NCI-H345 (cell line): ENCODE measurements around the gene SYT1.

Source experiments
- DNase-seq: peaks from one replicate; lab custom pipeline; 2025; lab: John Stamatoyannopoulos, UW

The SYT1 gene

GRCh38 chr12:79295572-79295971 lies 431.0 kb downstream of the SYT1 start:
- no peak for DNase-seq

- DNase-seq, result no peak
Observed at GRCh38 chr12:79296133-79296532, 431.6 kb downstream of the SYT1 start.

GRCh38 chr12:79296871-79297270 lies 432.3 kb downstream of the SYT1 start:
- DNase-seq, result no peak

- no peak for DNase-seq
Observed at GRCh38 chr12:79298506-79298905, 433.9 kb downstream of the SYT1 start.

GRCh38 chr12:79299447-79300198 lies 435.0 kb downstream of the SYT1 start:
- no peak for DNase-seq

GRCh38 chr12:79300199-79300568 lies 435.6 kb downstream of the SYT1 start:
- DNase-seq, result no peak

GRCh38 chr12:79301181-79301580 lies 436.6 kb downstream of the SYT1 start:
- DNase-seq, result no peak

- DNase-seq, result no peak
Observed at GRCh38 chr12:79302162-79302814, 437.7 kb downstream of the SYT1 start.

GRCh38 chr12:79307340-79307739 lies 442.8 kb downstream of the SYT1 start:
- DNase-seq, result no peak

- DNase-seq, result no peak
Observed at GRCh38 chr12:79309039-79309438, 444.5 kb downstream of the SYT1 start.

GRCh38 chr12:79317179-79317847 lies 452.7 kb downstream of the SYT1 start:
- DNase-seq, result no peak

GRCh38 chr12:79322905-79323304 lies 458.3 kb downstream of the SYT1 start:
- no peak for DNase-seq

GRCh38 chr12:79324571-79324970 lies 460.0 kb downstream of the SYT1 start:
- no peak for DNase-seq

- no peak for DNase-seq
Observed at GRCh38 chr12:79326222-79326621, 461.6 kb downstream of the SYT1 start.

GRCh38 chr12:79326663-79327062 lies 462.1 kb downstream of the SYT1 start:
- DNase-seq, result no peak

- no peak for DNase-seq
Observed at GRCh38 chr12:79327465-79327864, 462.9 kb downstream of the SYT1 start.

- no peak for DNase-seq
Observed at GRCh38 chr12:79329933-79330332, 465.4 kb downstream of the SYT1 start.

GRCh38 chr12:79331870-79332269 lies 467.3 kb downstream of the SYT1 start:
- no peak for DNase-seq

- no peak for DNase-seq
Observed at GRCh38 chr12:79333144-79333543, 468.6 kb downstream of the SYT1 start.

GRCh38 chr12:79337662-79338290 lies 473.2 kb downstream of the SYT1 start:
- DNase-seq, result no peak

- DNase-seq, result peak; percentile 42
Observed at GRCh38 chr12:79344855-79345847, 480.6 kb downstream of the SYT1 start.

GRCh38 chr12:79347866-79348265 lies 483.3 kb downstream of the SYT1 start:
- DNase-seq, result no peak
